Activated CD4-positive, alpha-beta T cell treated with anti-CD3 and anti-CD28 coated beads, Interleukin-2, amount 50 U/mL, for 4 hours (primary cell): ENCODE data around the gene P2RX2.

ENCODE experiments used
- DNase-seq, 2 experiments: peaks; one replicate each; pipeline ENCODE4 v3.0.0-alpha.2; 2020

The P2RX2 gene

DNA sequence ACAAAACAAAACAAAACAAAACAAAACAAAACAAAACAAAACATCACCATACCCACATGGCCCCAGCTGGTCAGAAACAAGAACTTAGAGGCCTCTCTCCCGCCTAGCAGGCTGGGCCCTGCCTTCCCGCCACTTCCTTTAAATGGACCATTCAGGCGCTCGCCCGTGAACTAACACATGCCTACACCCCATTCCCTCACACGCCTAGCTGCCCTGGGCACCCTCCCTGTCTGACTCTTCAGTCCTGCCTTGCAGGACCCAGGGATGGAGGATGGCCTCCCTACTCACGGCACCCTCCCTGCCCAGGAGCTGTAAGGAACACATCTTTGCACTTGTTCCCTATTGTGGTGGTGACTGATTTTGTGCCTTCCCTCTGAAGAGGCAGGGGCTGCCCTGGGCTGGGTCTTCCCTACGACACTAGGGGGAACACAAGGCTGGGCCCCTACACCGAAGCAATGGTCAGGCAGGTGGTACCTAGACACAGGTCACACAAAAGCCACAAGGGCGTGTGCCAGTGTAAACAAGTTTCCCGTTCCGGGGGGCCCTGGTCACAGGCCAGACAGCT is 21.5 kb downstream of the P2RX2 start:
- no peak for DNase-seq

DNA sequence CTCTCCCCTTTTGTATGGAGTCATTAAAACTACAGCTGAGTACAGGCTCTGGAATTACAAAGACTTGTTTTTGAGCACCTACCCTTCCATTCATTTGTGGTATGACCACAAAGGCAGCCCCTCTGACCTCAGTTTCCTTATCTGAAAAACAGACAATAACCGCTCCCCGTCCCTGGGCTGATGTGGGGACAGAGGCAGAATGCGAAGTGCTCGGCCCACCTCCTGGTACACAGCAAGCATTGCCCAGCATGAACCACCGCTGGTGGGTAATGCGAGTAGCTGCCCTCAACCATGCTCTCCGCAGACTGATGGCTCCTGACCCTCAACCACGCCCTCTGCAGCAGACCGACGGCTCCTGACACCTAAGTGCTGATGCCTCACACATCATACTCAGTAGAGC is 22.4 kb downstream of the P2RX2 start:
- DNase-seq, result no peak

- no peak for DNase-seq
Observed at GRCh38 chr12:132641811-132642650, 23.5 kb downstream of the P2RX2 start.

- DNase-seq, result no peak
Observed at GRCh38 chr12:132642846-132643835, 24.6 kb downstream of the P2RX2 start.

- no peak for DNase-seq
Observed at GRCh38 chr12:132646850-132647249, 28.3 kb downstream of the P2RX2 start.

- DNase-seq, result no peak
Observed at GRCh38 chr12:132647858-132648257, 29.3 kb downstream of the P2RX2 start.

DNA sequence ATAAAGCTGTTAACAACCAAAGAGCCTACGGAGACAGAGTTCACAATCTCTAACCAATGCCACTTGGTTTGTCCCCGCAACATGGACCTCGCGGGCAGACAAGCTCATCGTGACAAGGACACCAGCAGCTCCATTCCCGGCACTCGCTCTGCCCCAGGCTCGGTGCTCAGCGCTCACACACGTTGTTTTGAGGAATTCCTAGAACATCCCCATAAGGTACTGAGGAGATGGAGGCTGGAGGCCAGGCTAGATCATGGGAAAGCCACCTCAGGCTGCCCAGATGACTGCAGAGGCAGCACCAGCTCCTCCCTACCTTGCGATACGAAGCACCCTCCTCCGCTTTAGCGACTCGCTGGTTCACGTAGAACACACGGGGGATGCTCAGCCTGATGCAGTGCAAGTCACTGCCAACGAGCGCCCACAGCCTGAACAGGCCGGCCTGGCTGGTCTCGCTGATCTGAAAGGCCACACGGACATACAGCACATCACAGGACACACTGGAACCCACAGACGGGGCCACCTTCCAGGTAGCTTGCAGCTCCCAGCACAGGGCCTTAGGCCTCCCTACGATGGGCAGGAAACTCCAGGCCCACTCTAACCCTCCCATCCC is 30.1 kb downstream of the P2RX2 start:
- no peak for DNase-seq

DNA sequence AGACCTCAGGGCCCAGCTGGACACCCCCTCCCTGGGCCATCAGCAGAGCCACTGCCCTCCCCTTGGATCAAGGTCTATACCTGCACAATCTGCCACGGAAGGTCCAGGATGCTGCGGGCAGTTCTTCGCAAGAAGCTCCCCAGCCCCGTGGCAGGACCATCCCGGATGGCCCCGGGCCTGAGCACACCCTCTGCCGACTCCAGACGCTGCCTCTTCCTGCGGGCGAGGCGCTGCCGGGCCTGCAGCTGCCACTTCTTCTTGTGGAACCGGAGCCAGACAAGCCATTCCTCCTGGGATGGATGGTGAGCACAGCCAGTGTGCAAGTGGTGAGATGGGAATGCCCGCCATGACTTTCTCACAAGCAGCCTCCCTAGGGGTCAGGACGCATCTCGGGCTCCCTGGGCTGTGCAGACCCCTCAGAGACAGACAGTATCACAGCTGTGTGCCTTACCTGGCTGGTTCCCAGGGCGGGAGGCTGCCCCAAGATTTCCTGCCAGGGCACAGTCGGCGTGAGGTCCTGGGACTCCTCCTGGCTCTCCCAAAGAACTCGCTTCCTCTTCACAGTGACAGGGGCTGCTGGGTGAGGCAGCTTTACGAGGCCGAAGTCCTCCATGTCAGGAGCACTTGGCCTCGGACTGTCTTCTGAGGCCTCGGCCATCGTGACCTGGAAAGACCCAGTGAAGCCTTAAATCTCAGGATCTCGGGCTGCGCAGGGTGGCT is 30.8 kb downstream of the P2RX2 start:
- no peak for DNase-seq

GRCh38 chr12:132651444-132652100 is 33.0 kb downstream of the P2RX2 start:
- DNase-seq, result no peak

GRCh38 chr12:132653567-132654290 is 35.2 kb downstream of the P2RX2 start:
- DNase-seq, result no peak

DNA sequence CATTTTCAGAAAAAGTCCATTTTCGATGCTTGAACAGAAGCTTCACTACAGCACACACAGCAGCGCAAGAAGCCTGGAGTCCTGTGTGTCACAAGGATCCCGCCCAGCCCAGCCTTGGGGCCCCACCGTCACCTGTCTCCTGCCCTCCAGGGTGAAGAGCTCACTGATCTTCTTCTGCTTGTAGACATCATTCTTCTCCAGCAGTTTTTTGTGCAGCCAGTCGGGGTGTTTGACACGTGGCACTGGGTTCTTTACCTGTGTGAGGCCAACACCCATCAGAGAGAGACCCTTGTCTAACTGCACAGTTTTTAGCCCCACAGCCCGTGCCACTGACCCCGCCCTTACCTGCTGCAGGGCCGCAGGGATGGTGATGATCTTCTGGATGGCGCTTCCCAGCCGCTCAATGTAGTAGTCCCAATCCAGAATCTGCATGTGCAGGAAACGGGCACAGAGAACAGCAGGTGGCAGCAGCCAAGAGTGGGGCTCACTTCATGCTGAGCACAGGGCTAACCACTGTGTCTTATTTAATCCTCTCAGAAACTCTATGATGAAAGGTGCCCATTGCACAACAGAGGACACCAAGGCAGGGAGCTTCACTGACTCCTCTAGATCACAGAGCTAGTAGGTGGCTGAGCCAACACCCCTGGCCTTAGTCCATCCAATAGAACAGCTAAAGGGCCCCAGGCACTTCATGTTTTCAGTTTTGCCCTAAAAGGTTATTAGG is 38.6 kb downstream of the P2RX2 start:
- DNase-seq, result no peak

DNA sequence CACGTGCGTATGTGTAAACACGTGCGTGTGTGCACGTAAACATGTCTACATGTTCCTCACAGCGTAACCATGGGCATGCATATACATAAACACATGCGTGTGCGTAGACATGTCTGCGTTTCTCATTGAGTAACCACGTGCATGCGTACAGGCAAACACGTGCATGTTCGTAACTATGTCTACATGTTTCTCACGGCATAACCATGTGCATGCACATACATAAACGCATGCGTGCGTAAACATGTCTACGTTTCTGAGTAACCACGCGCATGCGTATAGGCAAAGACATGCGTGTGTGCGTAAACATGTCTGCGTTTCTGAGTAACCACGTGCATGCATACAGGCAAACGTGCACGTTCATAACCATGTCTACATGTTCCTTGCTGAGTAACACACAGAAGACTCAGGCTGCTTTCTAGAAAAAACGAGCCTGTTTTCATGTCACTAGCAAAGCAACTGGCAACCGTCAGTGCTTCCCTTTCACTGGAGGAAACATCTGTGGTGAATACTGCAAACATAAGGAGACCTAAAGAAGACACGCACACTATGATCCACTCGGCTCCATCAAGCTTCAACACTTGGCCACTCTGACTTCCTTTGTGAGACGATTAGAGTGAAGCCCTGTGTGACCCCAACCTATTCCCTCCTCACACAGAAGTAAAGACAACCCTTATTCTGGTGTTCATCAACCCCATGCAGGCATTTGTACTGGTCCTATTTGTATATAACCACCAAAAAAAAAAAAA is 39.7 kb downstream of the P2RX2 start:
- DNase-seq, result no peak

DNA sequence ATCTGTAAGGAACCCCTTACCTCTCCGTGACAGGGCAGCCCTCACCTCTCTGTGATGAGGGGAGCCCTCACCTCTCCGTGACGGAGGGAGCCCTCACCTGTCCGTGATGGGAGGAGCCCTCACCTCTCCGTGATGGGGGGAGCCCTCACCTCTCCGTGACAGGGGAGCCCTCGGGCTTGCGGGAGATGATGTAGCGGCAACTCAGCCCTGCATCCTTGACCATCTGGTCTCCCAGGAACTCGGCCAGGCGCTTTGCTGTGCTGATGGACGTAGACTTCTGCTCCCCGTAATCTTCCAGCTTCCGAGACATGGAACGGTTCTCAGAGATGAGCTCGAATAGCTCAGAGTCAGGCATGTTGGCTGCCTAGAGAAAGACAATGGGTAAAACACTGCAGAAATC is 40.6 kb downstream of the P2RX2 start:
- DNase-seq, result no peak

DNA sequence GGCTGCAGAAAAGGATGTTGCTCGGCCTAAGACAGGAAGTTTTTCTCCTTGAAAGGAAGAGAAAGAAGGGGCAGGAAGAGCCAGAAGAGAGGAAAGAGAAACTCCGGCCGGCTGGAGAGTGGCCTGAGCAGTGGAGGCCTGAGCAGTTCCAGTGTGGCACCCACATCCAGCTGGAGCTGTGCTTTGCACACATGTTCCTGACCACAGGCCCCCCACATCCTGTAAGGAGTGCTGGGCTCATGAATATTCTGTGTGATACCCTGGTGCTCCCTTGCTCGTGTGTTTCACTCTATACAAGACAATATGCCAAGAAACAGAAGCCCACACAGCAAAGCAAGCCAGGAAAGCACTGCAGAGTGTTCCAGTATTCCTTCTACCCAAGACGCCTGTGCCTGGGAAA is 41.5 kb downstream of the P2RX2 start:
- no peak for DNase-seq

GRCh38 chr12:132660996-132661395 is 42.4 kb downstream of the P2RX2 start:
- DNase-seq, result no peak

DNA sequence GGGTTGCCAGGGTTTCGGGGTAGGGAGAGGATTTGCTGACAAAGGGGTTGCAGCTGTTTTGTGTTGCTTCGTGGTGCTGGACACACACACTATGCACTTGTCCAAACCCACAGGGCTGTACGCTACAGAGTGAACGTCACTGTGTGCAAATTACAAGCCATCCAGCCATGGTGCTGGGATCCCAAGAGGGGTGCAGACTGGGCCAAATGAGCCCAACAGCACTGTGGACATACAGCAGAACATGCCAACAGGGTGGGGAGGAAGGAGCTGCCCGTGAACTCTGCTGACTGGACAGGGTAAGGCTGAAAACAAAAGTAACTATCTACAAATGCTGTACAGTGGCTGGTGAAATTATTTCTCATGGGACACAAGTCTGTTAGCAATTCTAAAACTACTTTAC is 43.4 kb downstream of the P2RX2 start:
- DNase-seq, result no peak

GRCh38 chr12:132662901-132663755 is 44.6 kb downstream of the P2RX2 start:
- DNase-seq, result no peak
